A549 (cell line): Measurements from ENCODE around the gene JAKMIP2. TPM values are rescaled to one million over a fixed set of nuclear protein-coding genes. Genes with fewer than 3 reads are reported as not detected.

Experiments
- ATAC-seq, 2 experiments: fragments of 200-7000 bp in 1 of 2; fragments of >200 bp in 1 of 2; cut with Nextera tagmentation in 1 of 2; cut with Tn5 transposase in 1 of 2; 3 replicates each; pipeline versions ENCODE4 v1.8.0 to v1.9.1; 2018 to 2020; ENCODE audit warnings: mild to moderate bottlenecking in 1 of 2, moderate library complexity in 1 of 2
- CTCF ChIA-PET: fragments of 300-600 bp; sonication (Branson Sonifier 250); formaldehyde crosslinking; extraction: SDS; loops from one replicate; lab custom pipeline; 2021; ENCODE audit warnings: antibody characterized with exemption, inconsistent platforms; lab: Yijun Ruan, JAX
- POLR2A ChIA-PET: fragments of 350-600 bp; formaldehyde crosslinking; extraction: SDS; loops from one replicate; lab custom pipeline; 2021; ENCODE audit warnings: antibody characterized with exemption, inconsistent platforms; lab: Yijun Ruan, JAX
- DNase-seq, 2 experiments: peaks; one replicate each; pipeline versions ENCODE4 v3.0.0 to v3.0.0-alpha.2; 2011 to 2016; ENCODE audit warnings: low read depth in 1 of 2, low spot score in 1 of 2
- FAIRE-seq: peaks from 2 replicates; lab custom pipeline; 2011; peaks lifted over from hg19 to GRCh38; lab: Jason Lieb, UNC
- H3K27ac ChIP-seq, 2 experiments: fragments of >200 bp; sonication (Bioruptor Twin); formaldehyde crosslinking; 3 replicates each; pipeline ENCODE4 v1.5.1; 2016 to 2017
- H3K4me1 ChIP-seq: fragments of >200 bp; sonication (Bioruptor Twin); formaldehyde crosslinking; 3 replicates; pipeline ENCODE4 v1.6.1; 2016
- H3K4me2 ChIP-seq: fragments of >200 bp; sonication (Bioruptor Twin); formaldehyde crosslinking; 3 replicates; pipeline ENCODE4 v1.6.1; 2016
- H3K4me3 ChIP-seq: fragments of >200 bp; sonication (Bioruptor Twin); formaldehyde crosslinking; 3 replicates; pipeline ENCODE4 v1.5.1; 2016
- H3K9me3 ChIP-seq: fragments of >200 bp; sonication (Bioruptor Twin); formaldehyde crosslinking; 3 replicates; pipeline ENCODE4 v1.6.1; 2016
- CBX8 ChIP-seq: fragments of 200-600 bp; sonication (generic); IDR thresholded peaks from 2 replicates; pipeline ENCODE4 v1.6.1; 2016
- CEBPB ChIP-seq, 2 experiments: fragments of >200 bp in 1 of 2; sonication (Bioruptor Twin) in 1 of 2; formaldehyde crosslinking in 1 of 2; IDR thresholded peaks; 2 replicates each; pipeline ENCODE4 v1.6.1; 2012 to 2016
- CHD2 ChIP-seq: fragments of 150-350 bp; IDR thresholded peaks from 2 replicates; pipeline ENCODE4 v1.6.1; 2014; ENCODE audit warnings: low read length; ENCODE audit not compliant: partially characterized antibody
- EHF ChIP-seq: fragments of 250-450 bp; sonication (Bioruptor Pico); IDR thresholded peaks from 2 replicates; pipeline ENCODE4 v1.5.0; 2020; ENCODE audit warnings: mild to moderate bottlenecking
- EP300 ChIP-seq, 2 experiments: fragments of >200 bp; sonication (Bioruptor Twin); formaldehyde crosslinking; IDR thresholded peaks; 2 replicates in 1 of 2; 3 replicates in 1 of 2; pipeline ENCODE4 v1.6.1; 2016 to 2017
- FOSL2 ChIP-seq, 2 experiments: fragments of 450-650 bp in 1 of 2; fragments of >200 bp in 1 of 2; sonication (Bioruptor Twin) in 1 of 2; formaldehyde crosslinking; IDR thresholded peaks; 2 replicates each; pipeline versions ENCODE4 v1.5.0 to v1.6.1; 2016 to 2020; ENCODE audit warnings: mild to moderate bottlenecking in 1 of 2, moderate library complexity in 1 of 2
- HES2 ChIP-seq: fragments of >200 bp; sonication (Bioruptor Twin); formaldehyde crosslinking; IDR thresholded peaks from 2 replicates; pipeline ENCODE4 v1.6.1; 2016
- HOXB13 ChIP-seq: fragments of 250-450 bp; sonication (Bioruptor Pico); IDR thresholded peaks from 2 replicates; pipeline ENCODE4 v1.5.0; 2020; ENCODE audit warnings: low read depth, mild to moderate bottlenecking, moderate library complexity
- JUNB ChIP-seq: fragments of >200 bp; sonication (Bioruptor Twin); formaldehyde crosslinking; IDR thresholded peaks from 2 replicates; pipeline ENCODE4 v1.6.1; 2016
- MAX ChIP-seq: IDR thresholded peaks from 2 replicates; pipeline ENCODE4 v1.6.1; 2012
- MAZ ChIP-seq: fragments of 150-350 bp; IDR thresholded peaks from 2 replicates; pipeline ENCODE4 v1.6.1; 2014; ENCODE audit warnings: antibody characterized with exemption, low read depth, low read length, borderline replicate concordance
- NFE2L2 ChIP-seq: fragments of 150-350 bp; conservative IDR thresholded peaks from 2 replicates; pipeline ENCODE4 v1.6.1; 2014; ENCODE audit warnings: low read length
- POLR2AphosphoS2 ChIP-seq: conservative IDR thresholded peaks from 2 replicates; pipeline ENCODE4 v1.6.1; 2012; ENCODE audit warnings: low read length, improper control_type of control experiment, inconsistent platforms
- RARB ChIP-seq: fragments of 250-450 bp; sonication (Bioruptor Pico); IDR thresholded peaks from 2 replicates; pipeline ENCODE4 v1.8.0; 2021; ENCODE audit warnings: mild to moderate bottlenecking, moderate library complexity
- RFX5 ChIP-seq: fragments of 450-650 bp; IDR thresholded peaks from 2 replicates; pipeline ENCODE4 v1.7.1; 2014; ENCODE audit warnings: antibody characterized with exemption, mild to moderate bottlenecking, moderate library complexity
- RNF2 ChIP-seq: fragments of 200-600 bp; sonication (generic); IDR thresholded peaks from 2 replicates; pipeline ENCODE4 v1.6.1; 2016; ENCODE audit warnings: low read depth, mild to moderate bottlenecking, antibody characterized with exemption, moderate library complexity, borderline replicate concordance
- SMC3 ChIP-seq: fragments of >200 bp; sonication (Bioruptor Twin); formaldehyde crosslinking; IDR thresholded peaks from 3 replicates; pipeline ENCODE4 v1.6.1; 2018; ENCODE audit warnings: inconsistent platforms
- TFCP2L1 ChIP-seq: fragments of 250-450 bp; sonication (Bioruptor Pico); IDR thresholded peaks from 2 replicates; pipeline ENCODE4 v1.5.0; 2021; ENCODE audit warnings: mild to moderate bottlenecking
- TP53 ChIP-seq: fragments of 250-450 bp; sonication (Bioruptor Pico); IDR thresholded peaks from 2 replicates; pipeline ENCODE4 v1.5.0; 2021; ENCODE audit warnings: mild to moderate bottlenecking, moderate library complexity
- ZNF302 ChIP-seq: fragments of 250-450 bp; sonication (Bioruptor Pico); IDR thresholded peaks from 2 replicates; pipeline ENCODE4 v1.9.0; 2021; ENCODE audit warnings: inconsistent platforms, mild to moderate bottlenecking, moderate library complexity
- WGBS: methylation state at CpG from one replicate; pipeline ENCODE4 v1.1.6; 2017; ENCODE audit errors: missing lambda C conversion rate; 5-methylcytosine and 5-hydroxymethylcytosine counted together
- polyA plus RNA-seq, 4 experiments: library from polyadenylated mRNA; depleted of rRNA in 3 of 4; stranded (reverse); fragments of >200 nt; fragmentation: RNase III in 1 of 4; extraction: RNeasy Plus Mini Kit Qiagen cat#74134 plus additional on column Dnase treatment in 1 of 4; gene quantifications; 2 replicates in 3 of 4; 3 replicates in 1 of 4; pipeline ENCODE4 v1.2.3, GENCODE V29; 2011 to 2017
- TF ChIP-seq, protein P1 (sequence below): fragments of >200 bp; sonication (Bioruptor Twin); formaldehyde crosslinking; IDR thresholded peaks from 3 replicates; pipeline ENCODE4 v1.5.1; 2016
- TF ChIP-seq, protein P2 (sequence below): fragments of 250-450 bp; sonication (Bioruptor Pico); IDR thresholded peaks from 2 replicates; pipeline ENCODE4 v1.5.0; 2020; ENCODE audit warnings: low read depth, mild to moderate bottlenecking, moderate library complexity
- TF ChIP-seq, protein P3 (sequence below): fragments of 450-650 bp; IDR thresholded peaks from 2 replicates; pipeline ENCODE4 v1.6.1; 2014; ENCODE audit warnings: antibody characterized with exemption
- TF ChIP-seq, protein P4 (sequence below): fragments of 200-600 bp; sonication (generic); IDR thresholded peaks from 2 replicates; pipeline ENCODE4 v1.6.1; 2016; ENCODE audit warnings: antibody characterized with exemption, mild to moderate bottlenecking, moderate library complexity

The JAKMIP2 gene
- polyA plus RNA-seq, 2 of the 4 experiments (the other 2 are of a cell fraction): 0.01 TPM; not detected in 1

DNA sequence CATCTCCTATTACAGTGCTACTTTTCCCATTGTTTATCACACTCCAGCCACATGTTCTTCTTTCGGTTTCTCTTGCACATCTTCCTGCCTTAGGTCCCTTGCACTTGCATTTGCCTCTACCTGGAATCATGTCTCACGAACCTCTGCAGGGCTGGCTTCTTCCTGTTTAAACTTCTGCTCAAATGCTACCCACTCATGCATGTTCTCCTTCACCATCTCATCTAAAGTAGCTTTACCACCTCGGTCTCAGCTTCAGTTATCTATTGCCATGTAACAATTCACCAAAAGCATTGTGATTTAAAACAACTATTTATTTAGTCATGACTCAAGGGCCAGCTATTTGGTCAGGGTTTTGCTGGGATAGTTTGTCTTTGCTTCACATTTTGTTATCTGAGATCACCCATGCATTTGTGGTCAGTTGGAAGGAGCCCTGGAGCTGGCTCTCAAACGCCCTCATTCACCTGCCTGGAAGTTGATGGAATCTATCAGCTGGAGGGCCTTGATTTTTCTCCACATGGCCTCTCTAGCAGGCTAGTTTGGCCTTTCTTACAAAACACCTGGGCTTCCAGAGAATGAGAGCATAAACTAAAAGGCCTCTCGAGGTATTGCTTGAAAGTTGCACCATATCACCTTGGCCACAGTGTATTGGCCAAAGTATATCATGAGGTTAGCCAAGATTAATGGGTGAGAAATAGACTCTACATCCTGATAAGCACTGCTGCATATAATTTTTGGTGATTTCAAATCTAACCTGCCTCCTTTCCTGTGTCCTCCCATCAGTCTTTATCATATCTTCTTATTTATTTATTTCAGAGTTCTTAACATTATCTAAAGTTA, 27.5 kb upstream of the JAKMIP2 start:
- TF ChIP-seq ZNF302 (no peak), MAZ (no peak), NFE2L2 (no peak), RNF2 (no peak), MAX (no peak), RARB (no peak), FOSL2 (IDR thresholded peaks at IDR 0.05) (no peak), FOSL2 (CRISPR knock-in tag; IDR thresholded peaks at IDR 0.05) (no peak), CEBPB (IDR thresholded peaks at IDR 0.05) (no peak), TFCP2L1 (CRISPR knock-in tag) (no peak), JUNB (no peak), CHD2 (no peak)
- TF ChIP-seq, protein P1, sequence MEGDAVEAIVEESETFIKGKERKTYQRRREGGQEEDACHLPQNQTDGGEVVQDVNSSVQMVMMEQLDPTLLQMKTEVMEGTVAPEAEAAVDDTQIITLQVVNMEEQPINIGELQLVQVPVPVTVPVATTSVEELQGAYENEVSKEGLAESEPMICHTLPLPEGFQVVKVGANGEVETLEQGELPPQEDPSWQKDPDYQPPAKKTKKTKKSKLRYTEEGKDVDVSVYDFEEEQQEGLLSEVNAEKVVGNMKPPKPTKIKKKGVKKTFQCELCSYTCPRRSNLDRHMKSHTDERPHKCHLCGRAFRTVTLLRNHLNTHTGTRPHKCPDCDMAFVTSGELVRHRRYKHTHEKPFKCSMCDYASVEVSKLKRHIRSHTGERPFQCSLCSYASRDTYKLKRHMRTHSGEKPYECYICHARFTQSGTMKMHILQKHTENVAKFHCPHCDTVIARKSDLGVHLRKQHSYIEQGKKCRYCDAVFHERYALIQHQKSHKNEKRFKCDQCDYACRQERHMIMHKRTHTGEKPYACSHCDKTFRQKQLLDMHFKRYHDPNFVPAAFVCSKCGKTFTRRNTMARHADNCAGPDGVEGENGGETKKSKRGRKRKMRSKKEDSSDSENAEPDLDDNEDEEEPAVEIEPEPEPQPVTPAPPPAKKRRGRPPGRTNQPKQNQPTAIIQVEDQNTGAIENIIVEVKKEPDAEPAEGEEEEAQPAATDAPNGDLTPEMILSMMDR: no peak
- TF ChIP-seq, protein P2, sequence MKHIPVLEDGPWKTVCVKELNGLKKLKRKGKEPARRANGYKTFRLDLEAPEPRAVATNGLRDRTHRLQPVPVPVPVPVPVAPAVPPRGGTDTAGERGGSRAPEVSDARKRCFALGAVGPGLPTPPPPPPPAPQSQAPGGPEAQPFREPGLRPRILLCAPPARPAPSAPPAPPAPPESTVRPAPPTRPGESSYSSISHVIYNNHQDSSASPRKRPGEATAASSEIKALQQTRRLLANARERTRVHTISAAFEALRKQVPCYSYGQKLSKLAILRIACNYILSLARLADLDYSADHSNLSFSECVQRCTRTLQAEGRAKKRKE: no peak
- TF ChIP-seq, protein P3, sequence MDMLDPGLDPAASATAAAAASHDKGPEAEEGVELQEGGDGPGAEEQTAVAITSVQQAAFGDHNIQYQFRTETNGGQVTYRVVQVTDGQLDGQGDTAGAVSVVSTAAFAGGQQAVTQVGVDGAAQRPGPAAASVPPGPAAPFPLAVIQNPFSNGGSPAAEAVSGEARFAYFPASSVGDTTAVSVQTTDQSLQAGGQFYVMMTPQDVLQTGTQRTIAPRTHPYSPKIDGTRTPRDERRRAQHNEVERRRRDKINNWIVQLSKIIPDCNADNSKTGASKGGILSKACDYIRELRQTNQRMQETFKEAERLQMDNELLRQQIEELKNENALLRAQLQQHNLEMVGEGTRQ: no peak
- TF ChIP-seq, protein P4, sequence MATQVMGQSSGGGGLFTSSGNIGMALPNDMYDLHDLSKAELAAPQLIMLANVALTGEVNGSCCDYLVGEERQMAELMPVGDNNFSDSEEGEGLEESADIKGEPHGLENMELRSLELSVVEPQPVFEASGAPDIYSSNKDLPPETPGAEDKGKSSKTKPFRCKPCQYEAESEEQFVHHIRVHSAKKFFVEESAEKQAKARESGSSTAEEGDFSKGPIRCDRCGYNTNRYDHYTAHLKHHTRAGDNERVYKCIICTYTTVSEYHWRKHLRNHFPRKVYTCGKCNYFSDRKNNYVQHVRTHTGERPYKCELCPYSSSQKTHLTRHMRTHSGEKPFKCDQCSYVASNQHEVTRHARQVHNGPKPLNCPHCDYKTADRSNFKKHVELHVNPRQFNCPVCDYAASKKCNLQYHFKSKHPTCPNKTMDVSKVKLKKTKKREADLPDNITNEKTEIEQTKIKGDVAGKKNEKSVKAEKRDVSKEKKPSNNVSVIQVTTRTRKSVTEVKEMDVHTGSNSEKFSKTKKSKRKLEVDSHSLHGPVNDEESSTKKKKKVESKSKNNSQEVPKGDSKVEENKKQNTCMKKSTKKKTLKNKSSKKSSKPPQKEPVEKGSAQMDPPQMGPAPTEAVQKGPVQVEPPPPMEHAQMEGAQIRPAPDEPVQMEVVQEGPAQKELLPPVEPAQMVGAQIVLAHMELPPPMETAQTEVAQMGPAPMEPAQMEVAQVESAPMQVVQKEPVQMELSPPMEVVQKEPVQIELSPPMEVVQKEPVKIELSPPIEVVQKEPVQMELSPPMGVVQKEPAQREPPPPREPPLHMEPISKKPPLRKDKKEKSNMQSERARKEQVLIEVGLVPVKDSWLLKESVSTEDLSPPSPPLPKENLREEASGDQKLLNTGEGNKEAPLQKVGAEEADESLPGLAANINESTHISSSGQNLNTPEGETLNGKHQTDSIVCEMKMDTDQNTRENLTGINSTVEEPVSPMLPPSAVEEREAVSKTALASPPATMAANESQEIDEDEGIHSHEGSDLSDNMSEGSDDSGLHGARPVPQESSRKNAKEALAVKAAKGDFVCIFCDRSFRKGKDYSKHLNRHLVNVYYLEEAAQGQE: no peak
- POLR2A ChIA-PET: no interaction called here
- no peak overlapping the region for H3K4me3 ChIP-seq
- WGBS: 2% methylated on average over 5 of the region's 5 CpGs
- H3K4me1 ChIP-seq: no peaks in the 10 kb centered on the region
- H3K9me3 ChIP-seq: no peaks in the 10 kb centered on the region
- FAIRE-seq (no peak), ATAC-seq (no peak), DNase-seq (no peak)
- no peak overlapping the region for H3K27ac ChIP-seq
- H3K4me2 ChIP-seq: no peak overlapping the region
- CTCF ChIA-PET: interaction anchor here (0.7 kb wide), 1 partner anchor 563 kb away, joined by 3 read pairs; no protein-coding TSS in a partner anchor

DNA sequence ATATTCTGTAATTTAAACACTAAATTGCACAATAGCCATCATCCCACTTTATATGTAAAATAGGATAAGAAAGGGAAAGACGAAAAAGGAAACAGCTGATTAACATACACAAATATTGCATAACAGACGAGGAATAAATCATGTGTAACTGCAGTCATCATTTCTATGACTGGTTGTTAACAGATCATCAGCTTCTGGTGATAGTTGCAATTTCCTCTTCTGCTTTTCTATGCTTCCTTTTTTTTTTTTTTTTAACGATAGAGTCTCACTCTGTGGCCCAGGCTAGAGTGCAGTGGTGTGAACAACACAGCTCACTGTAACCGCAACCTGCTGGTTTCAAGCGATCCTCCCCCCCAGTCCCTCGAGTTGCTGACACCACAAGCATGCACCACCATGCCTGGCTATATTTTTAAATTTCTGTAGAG, 22.5 kb upstream of the JAKMIP2 start:
- POLR2A ChIA-PET: no interaction called here
- H3K4me2 ChIP-seq: no peak overlapping the region
- no peak overlapping the region for H3K4me3 ChIP-seq
- no peak for FAIRE-seq
- CTCF ChIA-PET: interaction anchor here (0.7 to 2.0 kb wide), 2 partner anchors 18 to 196 kb away, joined by 3 to 6 read pairs; no protein-coding TSS in a partner anchor
- DNase-seq: no peak
- TF ChIP-seq HOXB13 (CRISPR knock-in tag): no peak
- TF ChIP-seq, protein P1: no peak
- TF ChIP-seq CBX8: no peak
- TF ChIP-seq, protein P3: no peak
- TF ChIP-seq ZNF302: no peak
- no peak for TF ChIP-seq HES2
- TF ChIP-seq SMC3: no peak
- TF ChIP-seq EP300 (IDR thresholded peaks at IDR 0.05): no peak
- TF ChIP-seq RFX5: no peak
- TF ChIP-seq POLR2AphosphoS2: no peak
- no peak for TF ChIP-seq TP53
- TF ChIP-seq EHF: no peak
- no peak for TF ChIP-seq TFCP2L1 (CRISPR knock-in tag)
- no peaks in the 10 kb centered on the region for H3K4me1 ChIP-seq
- 12% methylated on average over 6 of the region's 6 CpGs for WGBS
- no peaks in the 10 kb centered on the region for H3K9me3 ChIP-seq
- no peak for ATAC-seq
- no peak overlapping the region for H3K27ac ChIP-seq
